Thoracic aorta (tissue), 2 donors: ENCODE measurements around the gene HMCES. TPM values are rescaled to one million over a fixed set of nuclear protein-coding genes. Genes with fewer than 3 reads are reported as not detected.
A peak's percentile ranks its signal among the peaks of the same experiment; 100 is the strongest.
"Not testable (repeated sequence)": the region's sequence is repeated elsewhere in the genome, so short reads cannot be mapped to it uniquely, and the experiment has no call there.

Source experiments
- ATAC-seq: fragments of 150-250 bp; one replicate; pipeline ENCODE4 v1.8.0; 2017; ENCODE audit warnings: low read depth; ENCODE audit not compliant: insufficient number of reproducible peaks, low FRiP score
- DNase-seq: peaks from one replicate; pipeline ENCODE4 v3.0.0-alpha.2; 2020; ENCODE audit warnings: low spot score
- H3K27ac ChIP-seq, 2 donors: fragments of 200-600 bp; sonication (generic); 1 replicate in 1 of 2; 2 replicates in 1 of 2; pipeline ENCODE4 v1.5.1; 2016; ENCODE audit warnings: mild to moderate bottlenecking in 2 of 2, moderate library complexity in 2 of 2
- H3K27me3 ChIP-seq: fragments of 200-600 bp; sonication (generic); replicated peaks from 2 replicates; pipeline ENCODE4 v1.6.0; 2016; ENCODE audit warnings: mild to moderate bottlenecking; ENCODE audit not compliant: insufficient read depth
- H3K36me3 ChIP-seq: fragments of 200-600 bp; sonication (generic); one replicate; pipeline ENCODE4 v1.5.1; 2016
- H3K4me1 ChIP-seq, 2 donors: fragments of 200-600 bp; sonication (generic); 1 replicate in 1 of 2; 2 replicates in 1 of 2; pipeline versions ENCODE4 v1.5.1 to v1.6.0; 2016; ENCODE audit warnings: low read depth in 2 of 2, mild to moderate bottlenecking in 1 of 2; ENCODE audit not compliant: control insufficient read depth in 1 of 2
- H3K4me3 ChIP-seq: fragments of 200-600 bp; sonication (generic); 2 replicates; pipeline ENCODE4 v1.5.1; 2016; ENCODE audit warnings: mild to moderate bottlenecking
- H3K9me3 ChIP-seq: fragments of 200-600 bp; sonication (generic); 2 replicates; pipeline ENCODE4 v1.5.1; 2016
- CTCF ChIP-seq: fragments of 200-600 bp; sonication (generic); IDR thresholded peaks from one replicate; pipeline ENCODE4 v1.5.1; 2019; ENCODE audit warnings: antibody characterized with exemption
- total RNA-seq, 2 donors: library from RNA; depleted of rRNA; stranded (reverse); fragments of >200 nt; gene quantifications; one replicate each; pipeline versions ENCODE4 v1.1.0 to v1.2.3, GENCODE V29; 2016

Gene HMCES
- total RNA-seq, 2 donors from 2014 or later, result 12.0 to 23.9 TPM

GRCh38 chr3:129336093-129336706 is 57.5 kb downstream of the HMCES start:
- Histone ChIP-seq H3K9me3 (no peaks in the 10 kb centered on the region), H3K27me3 (no peaks in the 10 kb centered on the region), H3K27ac (no peak overlapping the region), H3K4me3 (no peak overlapping the region), H3K36me3 (no peaks in the 10 kb centered on the region), H3K4me1 (no peaks in the 10 kb centered on the region)
- no peak for TF ChIP-seq CTCF
- no peak for ATAC-seq
- no peak for DNase-seq

- H3K9me3 ChIP-seq, DNase-seq, H3K4me1 ChIP-seq, ATAC-seq, H3K27ac ChIP-seq, H3K4me3 ChIP-seq, H3K27me3 ChIP-seq, H3K36me3 ChIP-seq: not testable (repeated sequence)
Observed at GRCh38 chr3:129337719-129338118, 59.0 kb downstream of the HMCES start.

GRCh38 chr3:129339186-129339585 is 60.5 kb downstream of the HMCES start:
- not testable (repeated sequence) for ATAC-seq, DNase-seq, H3K4me1 ChIP-seq, H3K36me3 ChIP-seq, H3K9me3 ChIP-seq, H3K4me3 ChIP-seq, H3K27me3 ChIP-seq, H3K27ac ChIP-seq

GRCh38 chr3:129339833-129340232 is 61.2 kb downstream of the HMCES start:
- not testable (repeated sequence) for ATAC-seq, H3K36me3 ChIP-seq, H3K27me3 ChIP-seq, H3K27ac ChIP-seq, H3K9me3 ChIP-seq, DNase-seq, H3K4me3 ChIP-seq
- H3K4me1 ChIP-seq, result peaks cover 0 to 12% of the 10 kb centered on the region in 2 donors

GRCh38 chr3:129341331-129342141 is 62.9 kb downstream of the HMCES start:
- no peak for TF ChIP-seq CTCF
- H3K27ac ChIP-seq, result no peak overlapping the region
- H3K27me3 ChIP-seq, result no peaks in the 10 kb centered on the region
- DNase-seq, result no peak
- no peak for ATAC-seq
- peaks cover 0 to 23% of the 10 kb centered on the region in 2 donors for H3K4me1 ChIP-seq
- H3K36me3 ChIP-seq, result no peaks in the 10 kb centered on the region
- H3K4me3 ChIP-seq, result no peak overlapping the region
- no peaks in the 10 kb centered on the region for H3K9me3 ChIP-seq

GRCh38 chr3:129343643-129344360 is 65.1 kb downstream of the HMCES start:
- Histone ChIP-seq H3K9me3 (no peaks in the 10 kb centered on the region), H3K4me3 (peak overlapping the region; percentile 57), H3K27me3 (no peaks in the 10 kb centered on the region), H3K36me3 (no peaks in the 10 kb centered on the region), H3K4me1 (peaks cover 0 to 29% of the 10 kb centered on the region in 2 donors), H3K27ac (no peak overlapping the region)
- DNase-seq, result no peak
- peak; percentile 16 for ATAC-seq
- TF ChIP-seq CTCF, result peak; percentile 47
